ENCODE measurements around the gene KCNQ1OT1.

Gene KCNQ1OT1

GRCh38 chr11:2673871-2674471 lies 25.8 kb downstream of the KCNQ1OT1 start:
- Histone ChIP-seq H3K27me3 (ENCODE audit: insufficient read depth, low read length, poor library complexity, severe bottlenecking) (no peaks in the 10 kb centered on the region), H3K9me3 (ENCODE audit: insufficient read depth, low read depth, low read length) (no peaks in the 10 kb centered on the region), H3K4me2 (ENCODE audit: low read depth, low read length, poor library complexity, severe bottlenecking) (no peak overlapping the region), H3K4me3 (ENCODE audit: low read length, poor library complexity, severe bottlenecking) (no peak overlapping the region), H2AFZ (ENCODE audit: low read length) (no peak overlapping the region), H4K20me1 (ENCODE audit: insufficient read depth, low read length, poor library complexity, severe bottlenecking) (peaks cover 32% of the 10 kb centered on the region), H3K79me2 (ENCODE audit: insufficient read depth, low read length) (peaks cover 84% of the 10 kb centered on the region; the same call in 1 of the 2 replicates), H3K4me1 (ENCODE audit: insufficient read depth, low read length, poor library complexity, severe bottlenecking) (peaks cover 55% of the 10 kb centered on the region), H3K9me2 (replicated peaks; ENCODE audit: low read depth, low read length) (no peaks in the 10 kb centered on the region), H3F3A (ENCODE audit: low read depth) (0 out of 2 replicates have a peak, but pooled peaks cover 2% of the 10 kb centered on the region), H3K36me3 (ENCODE audit: insufficient read depth, low read length) (peaks cover 13% of the 10 kb centered on the region; the same call in 1 of the 2 replicates), H3K9ac (ENCODE audit: low read depth, low read length, poor library complexity, severe bottlenecking) (no peak overlapping the region)
- TF ChIP-seq EZH2phosphoT487 (IDR thresholded peaks at IDR 0.05; ENCODE audit: borderline replicate concordance): no peak

GRCh38 chr11:2673250-2673610 lies 26.6 kb downstream of the KCNQ1OT1 start:
- Histone ChIP-seq H3K4me1 (ENCODE audit: insufficient read depth, low read length, poor library complexity, severe bottlenecking) (peaks cover 54% of the 10 kb centered on the region), H3K9me3 (ENCODE audit: insufficient read depth, low read depth, low read length) (no peaks in the 10 kb centered on the region), H3K27me3 (ENCODE audit: insufficient read depth, low read length, poor library complexity, severe bottlenecking) (no peaks in the 10 kb centered on the region), H2AFZ (ENCODE audit: low read length) (no peak overlapping the region), H3K9me2 (replicated peaks; ENCODE audit: low read depth, low read length) (no peaks in the 10 kb centered on the region), H3K36me3 (ENCODE audit: insufficient read depth, low read length) (peaks cover 13% of the 10 kb centered on the region; the same call in 1 of the 2 replicates), H4K20me1 (ENCODE audit: insufficient read depth, low read length, poor library complexity, severe bottlenecking) (peaks cover 32% of the 10 kb centered on the region), H3K4me2 (ENCODE audit: low read depth, low read length, poor library complexity, severe bottlenecking) (no peak overlapping the region), H3K9ac (ENCODE audit: low read depth, low read length, poor library complexity, severe bottlenecking) (no peak overlapping the region), H3K79me2 (ENCODE audit: insufficient read depth, low read length) (peaks cover 77% of the 10 kb centered on the region; the same call in 1 of the 2 replicates), H3K4me3 (ENCODE audit: low read length, poor library complexity, severe bottlenecking) (no peak overlapping the region), H3F3A (ENCODE audit: low read depth) (0 out of 2 replicates have a peak, but pooled peaks cover 2% of the 10 kb centered on the region)
- TF ChIP-seq EZH2phosphoT487 (IDR thresholded peaks at IDR 0.05; ENCODE audit: borderline replicate concordance) (no peak), CTCF (conservative IDR thresholded peaks at IDR 0.05; ENCODE audit: low read length) (no peak)

- no peak for TF ChIP-seq EZH2phosphoT487 (IDR thresholded peaks at IDR 0.05; ENCODE audit: borderline replicate concordance)
- no peak for TF ChIP-seq CTCF (conservative IDR thresholded peaks at IDR 0.05; ENCODE audit: low read length)
- Histone ChIP-seq H3K4me1 (ENCODE audit: insufficient read depth, low read length, poor library complexity, severe bottlenecking) (peaks cover 54% of the 10 kb centered on the region), H3K79me2 (ENCODE audit: insufficient read depth, low read length) (peaks cover 71% of the 10 kb centered on the region; the same call in 1 of the 2 replicates), H3K27me3 (ENCODE audit: insufficient read depth, low read length, poor library complexity, severe bottlenecking) (no peaks in the 10 kb centered on the region), H3K9ac (ENCODE audit: low read depth, low read length, poor library complexity, severe bottlenecking) (no peak overlapping the region), H3K4me2 (ENCODE audit: low read depth, low read length, poor library complexity, severe bottlenecking) (no peak overlapping the region), H3K4me3 (ENCODE audit: low read length, poor library complexity, severe bottlenecking) (no peak overlapping the region), H2AFZ (ENCODE audit: low read length) (no peak overlapping the region), H3K9me2 (replicated peaks; ENCODE audit: low read depth, low read length) (no peaks in the 10 kb centered on the region), H4K20me1 (ENCODE audit: insufficient read depth, low read length, poor library complexity, severe bottlenecking) (peaks cover 27% of the 10 kb centered on the region), H3F3A (ENCODE audit: low read depth) (0 out of 2 replicates have a peak, but pooled peaks cover 2% of the 10 kb centered on the region), H3K9me3 (ENCODE audit: insufficient read depth, low read depth, low read length) (no peaks in the 10 kb centered on the region), H3K36me3 (ENCODE audit: insufficient read depth, low read length) (peaks cover 13% of the 10 kb centered on the region; the same call in 1 of the 2 replicates)
Measured at GRCh38 chr11:2672553-2673249, 27.1 kb downstream of the KCNQ1OT1 start.

Measured in Loucy (cell line).